ENCODE measurements around the gene ANKS3. TPM values are rescaled to one million over a fixed set of nuclear protein-coding genes. Genes with fewer than 3 reads are reported as not detected.

The ANKS3 gene
- total RNA-seq, 1 experiment from 2014 or later, result 26.6 TPM

- BruUV-seq (replicated peaks), result no TSS peak
- ATAC-seq (no peak), DNase-seq (ENCODE audit: low read depth, low spot score) (no peak)
- Histone ChIP-seq H3K9me3 (ENCODE audit: control insufficient read depth, insufficient read depth, low read depth, low read length) (no peaks in the 10 kb centered on the region), H3K27ac (ENCODE audit: low read length) (no peak overlapping the region), H3K27me3 (ENCODE audit: control insufficient read depth, insufficient read depth, low read length) (no peaks in the 10 kb centered on the region), H3K36me3 (ENCODE audit: control insufficient read depth, insufficient read depth, low read length) (no peaks in the 10 kb centered on the region), H3K4me1 (ENCODE audit: control insufficient read depth, insufficient read depth, low read length) (no peaks in the 10 kb centered on the region), H3K4me3 (ENCODE audit: low read depth in 2 of 2, low read length in 2 of 2) (no peak overlapping the region)
- no peak for TF ChIP-seq TCF7L2 (IDR thresholded peaks at IDR 0.05; ENCODE audit: low read depth, low read length)
- no peak for TF ChIP-seq SIN3A (IDR thresholded peaks at IDR 0.05; ENCODE audit: borderline replicate concordance, insufficient read depth, low read depth, low read length)
- TF ChIP-seq POLR2AphosphoS5 (IDR thresholded peaks at IDR 0.05; ENCODE audit: low read depth, low read length), result no peak
- no peak for TF ChIP-seq REST (IDR thresholded peaks at IDR 0.05; ENCODE audit: insufficient read depth in 1 of 2, low read depth in 2 of 2, low read length in 1 of 2)
- TF ChIP-seq CTCF (IDR thresholded peaks at IDR 0.05), result no peak
- intact Hi-C loops (cut with micrococcal nuclease; ENCODE audit: unreplicated experiment) (no loop called here), in situ Hi-C loops (cut with HindIII; ENCODE audit: low pct_unique_long_range_greater_than_20kb, low sequenced_read_pairs) (no loop called here)
- ChIA-PET CTCF (no interaction called here), POLR2A (no interaction called here)
These were observed 56.7 kb downstream of the ANKS3 start for GRCh38 chr16:4677390-4677789.

GRCh38 chr16:4676831-4677230 is 57.2 kb downstream of the ANKS3 start:
- H3K27ac ChIP-seq (ENCODE audit: low read length), result no peak overlapping the region
- TF ChIP-seq POLR2AphosphoS5 (IDR thresholded peaks at IDR 0.05; ENCODE audit: low read depth, low read length) (no peak), CTCF (IDR thresholded peaks at IDR 0.05) (no peak), REST (IDR thresholded peaks at IDR 0.05; ENCODE audit: insufficient read depth in 1 of 2, low read depth in 2 of 2, low read length in 1 of 2) (no peak), TCF7L2 (IDR thresholded peaks at IDR 0.05; ENCODE audit: low read depth, low read length) (no peak), SIN3A (IDR thresholded peaks at IDR 0.05; ENCODE audit: borderline replicate concordance, insufficient read depth, low read depth, low read length) (no peak)
- ChIA-PET POLR2A (interaction anchor here (0.6 kb wide), 1 partner anchor 218 kb away, joined by 4 read pairs; no protein-coding TSS in a partner anchor), CTCF (no interaction called here)
- no peaks in the 10 kb centered on the region for H3K27me3 ChIP-seq (ENCODE audit: control insufficient read depth, insufficient read depth, low read length)
- no peak for ATAC-seq
- no TSS peak for BruUV-seq (replicated peaks)
- H3K4me1 ChIP-seq (ENCODE audit: control insufficient read depth, insufficient read depth, low read length), result no peaks in the 10 kb centered on the region
- no peak overlapping the region for H3K4me3 ChIP-seq (ENCODE audit: low read depth in 2 of 2, low read length in 2 of 2)
- DNase-seq (ENCODE audit: low read depth, low spot score), result no peak
- H3K36me3 ChIP-seq (ENCODE audit: control insufficient read depth, insufficient read depth, low read length), result no peaks in the 10 kb centered on the region
- intact Hi-C loops (cut with micrococcal nuclease; ENCODE audit: unreplicated experiment), result no loop called here
- H3K9me3 ChIP-seq (ENCODE audit: control insufficient read depth, insufficient read depth, low read depth, low read length), result no peaks in the 10 kb centered on the region
- in situ Hi-C loops (cut with HindIII; ENCODE audit: low pct_unique_long_range_greater_than_20kb, low sequenced_read_pairs), result no loop called here

Data from Panc1 (cell line).